Measurements from ENCODE around the gene TRAF1.

The TRAF1 gene

DNA sequence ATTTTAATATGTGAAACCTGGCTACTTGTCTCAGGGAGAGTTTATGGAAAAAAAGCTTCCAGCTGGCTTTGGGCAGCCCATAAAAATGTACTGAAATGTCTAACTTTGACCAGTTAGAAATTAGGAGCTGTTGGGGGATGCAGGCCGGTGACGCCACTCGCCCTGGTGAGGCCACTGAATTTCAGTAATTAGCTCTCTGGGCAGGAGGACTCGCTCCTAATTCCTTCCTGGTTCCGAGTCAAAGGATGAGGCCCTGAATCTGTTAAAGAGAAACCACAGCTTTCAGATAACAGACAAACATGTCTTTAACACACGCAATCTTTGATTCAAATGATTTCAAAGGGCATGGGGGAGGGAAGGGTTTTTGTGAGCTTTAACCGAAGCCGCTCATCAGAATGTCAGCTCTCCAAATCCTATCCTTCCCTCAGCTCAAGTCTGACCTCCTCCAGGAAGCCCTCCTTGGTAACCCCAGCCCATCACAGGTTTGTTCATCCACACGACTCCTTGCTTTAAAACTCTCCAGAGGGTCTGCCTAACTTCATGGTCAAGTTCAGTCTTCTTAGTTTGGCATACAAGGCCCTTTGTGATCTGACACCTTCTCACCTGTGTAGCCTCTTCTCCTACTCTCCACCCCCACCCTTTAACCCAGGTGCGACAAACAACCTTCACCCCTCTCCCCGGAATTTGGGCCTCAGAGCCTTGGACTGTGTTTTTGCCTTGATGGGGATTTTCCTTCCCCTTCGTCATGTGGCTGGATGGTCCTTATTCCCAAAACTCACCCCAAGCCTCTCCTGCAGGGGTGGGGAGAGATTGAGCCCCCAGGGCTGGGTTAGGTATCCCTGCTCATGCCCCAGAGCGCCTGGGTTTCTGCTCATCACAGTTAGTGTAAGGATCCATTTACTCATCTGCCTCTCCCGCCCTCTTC lies 36.0 kb downstream of the TRAF1 start:
- DNase-seq (ENCODE audit: low read depth, low spot score) = no peak

DNA sequence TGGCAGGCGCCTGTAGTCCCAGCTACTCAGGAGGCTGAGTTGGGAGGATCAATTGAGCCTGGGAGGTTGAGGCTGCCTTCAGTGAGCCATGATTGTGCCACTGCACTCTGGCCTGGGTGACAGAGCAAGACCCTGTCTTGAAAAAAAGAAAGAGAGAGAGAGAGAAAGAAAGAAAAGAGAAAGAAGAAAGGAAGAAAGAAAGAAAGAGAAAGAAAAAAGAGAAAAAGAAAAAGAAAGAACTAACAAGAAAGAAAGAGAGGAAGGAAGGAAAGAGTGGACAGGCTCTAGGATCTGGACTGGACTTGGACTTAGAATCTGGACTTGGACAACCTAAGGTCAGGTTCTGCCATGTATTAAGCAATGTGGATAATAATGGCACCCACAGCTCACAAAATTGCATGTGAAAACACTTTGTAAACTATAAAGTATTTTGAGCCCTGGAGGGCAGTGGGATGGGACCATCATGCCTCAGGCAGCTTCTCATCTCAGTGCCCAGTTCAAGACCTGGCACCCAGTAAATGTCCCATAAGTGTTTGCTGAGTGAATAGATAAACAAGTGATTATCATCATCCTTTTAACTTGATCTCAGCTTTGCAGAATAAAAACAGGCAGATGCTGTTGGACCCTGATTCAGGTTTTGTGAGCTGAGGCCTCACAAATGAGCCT lies 36.9 kb downstream of the TRAF1 start:
- no peak for DNase-seq (ENCODE audit: low read depth, low spot score)

DNA sequence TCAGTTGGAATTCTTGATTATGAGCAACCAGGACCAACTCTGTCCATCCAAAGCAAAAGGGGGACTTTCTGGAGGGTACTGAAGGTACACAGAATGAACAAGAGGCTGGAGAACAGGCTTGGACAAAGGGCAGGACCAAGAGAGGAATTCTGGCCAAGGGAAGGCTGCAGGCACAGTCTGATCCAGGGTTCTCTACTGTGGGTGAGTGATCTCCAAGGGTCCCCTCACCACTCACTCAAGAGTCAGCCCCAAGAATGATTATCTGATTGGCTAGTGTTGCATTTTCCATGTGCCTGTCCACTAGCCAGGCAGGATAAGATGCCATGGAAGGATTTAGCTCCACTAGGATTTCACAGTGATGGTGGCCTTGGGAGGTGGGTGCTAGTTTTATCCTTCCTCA lies 38.0 kb downstream of the TRAF1 start:
- no peak for DNase-seq (ENCODE audit: low read depth, low spot score)

DNA sequence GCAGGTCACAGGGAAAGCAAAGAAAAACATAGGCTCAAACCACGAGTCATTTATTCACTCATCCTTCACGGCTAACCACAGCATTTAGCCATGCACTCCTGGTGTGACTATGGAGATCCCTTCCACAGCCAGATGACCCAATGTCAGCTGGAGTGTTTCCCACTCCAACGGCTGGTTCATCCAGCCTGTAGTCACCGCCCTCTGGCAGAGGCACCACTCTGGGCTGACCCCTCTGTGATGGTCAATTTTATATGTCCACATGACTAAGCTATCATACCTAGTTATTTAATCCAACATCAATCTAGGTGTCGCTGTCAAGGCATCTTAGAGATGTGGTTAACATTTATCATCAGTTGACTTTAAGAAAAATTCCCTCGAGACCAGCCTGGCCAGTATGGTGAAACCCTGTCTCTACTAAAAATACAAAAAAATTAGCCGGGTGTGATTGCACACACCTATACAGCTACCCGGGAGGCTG lies 40.1 kb downstream of the TRAF1 start:
- no peak for DNase-seq (ENCODE audit: low read depth, low spot score)

DNA sequence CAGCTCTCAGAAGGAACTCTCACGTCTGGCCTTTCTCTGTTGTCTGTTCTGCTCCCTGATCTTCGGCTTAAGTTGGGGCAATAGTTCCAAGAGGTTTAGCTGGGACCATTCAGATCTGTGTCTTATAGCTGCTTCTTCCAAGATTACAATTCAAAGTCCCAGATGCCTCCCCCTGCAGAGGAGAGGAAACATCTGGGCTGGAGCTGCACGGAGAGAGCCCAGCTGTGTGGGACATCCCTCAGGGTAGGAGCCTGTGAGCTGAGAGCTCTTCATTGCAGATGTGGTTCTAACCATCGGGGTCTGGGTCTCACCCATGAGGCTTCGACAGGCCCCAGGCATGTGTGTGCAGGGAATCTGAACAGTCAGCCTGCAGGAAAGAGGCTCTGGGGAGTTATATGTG lies 40.6 kb downstream of the TRAF1 start:
- DNase-seq (ENCODE audit: low read depth, low spot score) = no peak

DNA sequence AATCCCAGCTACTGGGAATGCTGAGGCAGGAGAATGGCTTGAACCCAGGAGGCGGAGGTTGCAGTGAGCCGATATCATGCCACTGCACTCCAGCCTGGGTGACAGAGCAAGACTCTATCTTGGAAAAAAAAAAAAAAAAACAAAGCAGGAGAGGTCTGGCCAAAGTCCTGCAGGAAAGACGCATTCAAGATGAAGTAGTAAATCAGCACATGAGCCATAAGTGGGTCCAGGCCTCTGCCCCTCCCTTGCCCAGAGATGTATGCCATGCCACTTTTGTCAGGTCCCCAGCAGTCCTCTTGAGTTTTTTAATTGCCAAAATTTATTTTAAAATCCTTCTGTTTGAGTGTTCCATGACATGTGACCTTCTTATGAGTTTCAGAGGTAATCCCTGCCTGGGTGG lies 41.1 kb downstream of the TRAF1 start:
- DNase-seq (ENCODE audit: low read depth, low spot score) = no peak

DNA sequence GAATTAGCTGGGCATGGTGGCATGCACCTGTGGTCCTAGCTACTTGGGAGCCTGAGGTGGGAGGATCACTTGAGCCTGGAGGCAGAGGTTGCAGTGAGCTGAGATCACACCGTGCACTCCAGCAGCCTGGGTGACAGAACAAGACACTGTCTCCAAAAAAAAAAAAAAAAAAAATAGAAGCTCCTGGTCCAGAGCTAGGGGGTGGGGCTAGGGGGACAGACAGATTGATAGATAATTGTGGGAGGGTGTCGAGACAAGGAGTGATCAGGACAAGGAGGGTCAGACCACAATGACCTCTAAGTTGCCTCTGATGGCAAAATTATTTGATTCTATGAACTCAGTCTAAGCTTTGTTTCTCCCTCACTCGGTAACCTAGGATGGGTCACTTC lies 43.0 kb downstream of the TRAF1 start:
- no peak for DNase-seq (ENCODE audit: low read depth, low spot score)

DNA sequence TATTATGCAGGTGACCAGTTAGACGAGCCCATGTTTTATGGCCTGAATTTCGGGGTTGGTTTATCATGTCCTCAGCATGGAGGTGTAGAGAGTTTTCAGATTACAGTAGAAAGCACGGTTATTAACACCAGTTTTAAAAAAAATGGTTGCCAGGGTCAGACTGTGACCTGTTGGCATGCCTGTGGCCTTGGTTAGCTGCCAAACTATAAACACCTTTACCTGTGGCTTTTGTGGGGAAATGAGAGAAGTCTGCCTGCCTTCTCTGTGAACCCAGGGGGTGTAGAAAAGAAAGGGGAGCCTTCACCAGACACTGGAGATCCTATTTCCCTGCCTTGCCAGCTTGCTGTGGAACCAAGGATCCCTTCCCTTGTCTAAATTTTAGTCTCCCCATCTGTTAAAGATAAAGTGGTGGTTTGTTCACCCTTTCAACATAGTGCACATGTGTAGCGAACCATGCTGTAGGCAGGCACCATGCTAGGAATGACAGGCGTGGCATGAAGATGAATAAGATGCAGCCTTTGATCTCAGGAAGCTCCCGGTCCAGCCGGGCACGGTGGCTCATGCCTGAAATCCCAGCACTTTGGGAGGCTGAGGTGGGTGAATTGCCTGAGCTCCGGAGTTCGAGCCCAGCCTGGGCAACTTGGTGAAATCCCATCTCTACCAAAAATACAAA lies 43.5 kb downstream of the TRAF1 start:
- DNase-seq (ENCODE audit: low read depth, low spot score) = no peak

DNA sequence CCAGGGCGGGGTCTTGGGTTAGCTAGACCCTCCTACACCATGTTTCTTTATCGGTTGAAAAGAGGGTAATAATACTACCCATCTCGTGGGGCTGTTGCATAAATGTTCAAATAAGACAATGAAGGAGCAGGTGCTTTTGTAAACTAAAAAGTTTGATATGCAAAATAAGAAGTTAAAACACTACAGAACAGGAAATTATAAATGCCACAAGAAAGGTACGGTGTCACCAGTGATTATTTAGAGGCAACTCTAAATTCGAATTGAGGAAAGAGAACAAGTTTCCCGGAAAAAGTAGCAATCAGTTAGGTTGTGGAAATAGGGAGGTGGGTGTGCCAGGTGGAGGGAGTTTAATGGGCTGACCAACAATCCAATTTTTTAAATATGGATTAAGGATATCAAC lies 47.1 kb downstream of the TRAF1 start:
- no peak for DNase-seq (ENCODE audit: low read depth, low spot score)

DNA sequence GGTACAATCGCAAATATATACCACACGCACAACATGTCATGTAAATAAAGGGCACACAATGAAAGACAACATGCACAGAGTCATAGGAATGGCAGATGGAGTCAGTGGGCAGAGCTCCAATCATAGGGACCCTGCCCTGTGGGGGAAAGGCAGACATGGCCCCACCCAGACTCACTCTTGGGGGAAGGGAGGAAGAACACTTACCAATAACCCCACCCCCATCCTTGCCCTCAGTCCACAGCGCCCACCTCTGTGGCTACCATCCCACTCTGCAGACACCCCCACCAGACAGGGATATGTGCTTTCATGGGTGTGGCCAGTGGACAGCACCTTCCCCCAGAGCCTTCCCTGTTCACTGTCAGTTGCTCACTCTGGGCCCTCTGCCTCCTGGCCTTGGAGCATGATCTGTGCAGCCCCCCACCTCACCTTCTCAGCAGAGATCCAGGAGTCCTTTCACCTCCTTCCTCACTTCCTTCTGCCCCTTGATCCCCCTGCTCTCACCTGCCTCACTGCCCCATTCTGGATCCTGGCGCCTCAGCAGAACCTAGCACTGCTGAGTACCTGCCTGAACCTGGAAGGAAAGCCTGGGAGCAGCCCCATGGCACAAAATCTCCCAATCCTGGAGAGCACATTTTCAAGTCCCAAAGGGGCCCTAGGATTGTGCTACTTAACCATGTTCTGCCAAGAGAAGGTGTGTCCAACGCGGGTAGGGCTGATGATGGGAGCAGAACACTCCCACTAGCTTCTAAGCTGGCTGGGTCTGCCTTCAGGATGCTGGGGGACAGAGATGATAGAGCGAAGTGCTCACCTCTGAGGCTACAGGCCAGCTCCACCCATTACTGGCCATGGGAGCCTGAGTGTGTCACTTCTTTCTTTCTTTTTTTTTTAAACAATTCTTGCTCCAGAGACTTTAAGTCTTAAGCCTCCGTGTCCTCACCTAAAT lies 48.1 kb downstream of the TRAF1 start:
- DNase-seq (ENCODE audit: low read depth, low spot score) = no peak

GRCh38 chr9:120877276-120878034 lies 49.1 kb downstream of the TRAF1 start:
- no peak for DNase-seq (ENCODE audit: low read depth, low spot score)

- DNase-seq (ENCODE audit: low read depth, low spot score) = no peak
Measured at GRCh38 chr9:120876842-120877240, 49.8 kb downstream of the TRAF1 start, which contains the start of gene PHF19. PHF19 (minus strand) TSS chr9:120877188; CDS start chr9:120874741, 2,447 bp downstream.

DNA sequence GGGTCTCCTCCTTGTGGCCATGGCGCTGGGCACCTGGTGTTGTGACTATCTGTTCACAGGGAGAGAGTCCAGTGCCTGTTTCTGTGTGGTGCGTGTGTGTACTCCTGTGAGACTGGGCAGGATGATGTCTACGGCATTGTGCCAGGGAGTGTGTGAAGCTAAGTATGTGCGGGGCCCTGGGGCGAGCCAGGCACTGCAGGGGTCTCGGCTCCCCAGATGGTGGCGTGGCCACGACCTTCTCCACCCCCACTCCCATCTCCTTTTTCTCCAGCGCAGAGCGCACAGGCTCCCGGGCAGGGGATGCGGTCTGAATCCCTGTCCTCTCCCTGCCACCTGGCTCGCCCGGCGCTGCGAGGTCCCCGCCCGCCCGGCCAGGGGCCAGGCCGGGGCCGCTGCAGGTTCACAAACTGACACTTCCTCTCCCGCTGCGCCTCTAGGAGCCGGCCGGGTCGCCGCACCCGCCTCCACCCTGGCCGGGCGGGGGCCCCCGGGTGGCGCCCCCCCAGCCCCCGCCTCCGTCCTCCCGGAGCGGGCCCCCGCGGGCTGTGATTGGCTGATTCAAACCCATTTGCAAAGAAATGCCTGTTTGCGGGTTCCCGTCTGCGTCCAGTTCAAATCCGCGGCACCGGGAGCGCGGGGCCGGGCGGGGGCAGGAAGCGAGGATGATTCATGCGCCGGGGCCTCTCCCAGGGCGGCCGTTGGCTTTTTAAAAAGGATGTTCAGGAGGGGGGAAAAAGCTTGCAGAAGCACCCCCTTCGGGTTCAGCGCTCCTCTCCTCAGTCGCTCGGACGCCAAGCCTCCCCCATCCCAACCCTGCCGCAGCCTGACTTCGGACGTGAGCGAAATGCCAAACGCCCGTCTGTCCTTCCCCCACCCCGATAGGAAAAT lies 50.4 kb downstream of the TRAF1 start:
- no peak for DNase-seq (ENCODE audit: low read depth, low spot score)

- DNase-seq (ENCODE audit: low read depth, low spot score) = no peak
Measured at GRCh38 chr9:120875643-120875953, 51.0 kb downstream of the TRAF1 start.

DNA sequence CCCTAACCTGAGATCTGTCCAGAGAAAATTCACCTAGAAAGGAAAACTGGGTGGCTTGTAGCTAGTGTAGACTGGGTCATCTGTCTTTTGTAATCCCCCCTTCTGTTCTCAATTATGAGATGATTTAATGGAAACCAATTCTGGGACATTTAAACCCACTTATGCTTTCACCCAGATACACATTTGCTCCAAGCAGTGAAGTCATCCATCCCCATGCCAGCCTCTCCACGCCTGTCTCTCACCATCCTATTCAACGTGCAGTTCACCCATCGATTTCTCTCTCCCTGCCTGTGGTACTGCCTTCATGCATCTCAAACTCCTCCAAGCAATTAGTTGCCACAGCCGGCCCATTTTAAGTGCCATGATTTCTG lies 51.4 kb downstream of the TRAF1 start:
- DNase-seq (ENCODE audit: low read depth, low spot score) = no peak

GRCh38 chr9:120874226-120875194 lies 52.1 kb downstream of the TRAF1 start:
- DNase-seq (ENCODE audit: low read depth, low spot score) = no peak

GRCh38 chr9:120873512-120873911 lies 53.1 kb downstream of the TRAF1 start:
- no peak for DNase-seq (ENCODE audit: low read depth, low spot score)

DNA sequence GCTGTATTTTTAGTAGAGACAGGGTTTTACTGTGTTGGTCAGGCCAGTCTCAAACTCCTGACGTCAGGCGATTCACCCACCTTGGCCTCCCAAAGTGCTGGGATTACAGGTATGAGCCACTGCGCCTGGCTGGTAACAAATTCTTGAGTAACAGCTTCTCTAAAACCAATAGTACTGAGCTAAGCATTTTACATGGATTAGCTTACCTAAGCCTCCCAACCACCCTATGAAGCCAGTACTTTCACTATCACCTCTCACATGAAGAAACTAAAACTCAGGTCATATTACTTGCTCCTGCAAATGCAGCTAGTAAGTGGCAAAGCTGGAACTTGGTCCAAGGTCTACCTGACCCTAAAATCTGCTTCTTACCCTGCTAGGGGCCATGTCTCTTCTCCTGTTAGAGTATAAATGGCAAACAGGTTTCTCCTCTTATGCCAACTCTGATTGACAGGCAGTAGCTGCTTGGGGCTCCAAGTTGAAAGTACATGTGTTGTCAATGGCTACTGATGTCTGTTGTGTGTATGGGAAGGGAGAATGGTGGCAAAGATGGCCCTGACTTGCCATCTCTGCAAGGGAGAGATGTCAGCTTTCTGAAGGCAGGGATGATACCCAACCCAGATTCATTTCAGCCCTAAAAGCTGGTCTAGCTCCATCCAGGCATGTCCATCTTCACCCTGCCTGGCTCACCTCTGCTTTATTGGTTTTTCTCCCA lies 53.6 kb downstream of the TRAF1 start:
- DNase-seq (ENCODE audit: low read depth, low spot score) = no peak
